GM18870 (cell line): Measurements from ENCODE around the gene DDX10.
"Not testable (repeated sequence)": the region's sequence is repeated elsewhere in the genome, so short reads cannot be mapped to it uniquely, and the experiment has no call there.

Experiments
- ATAC-seq: cut with Tn5 transposase; IDR thresholded peaks from one replicate; pipeline ENCODE4 v1.9.1; 2021; ENCODE audit warnings: moderate library complexity; ENCODE audit not compliant: unreplicated experiment

DDX10 gene

DNA sequence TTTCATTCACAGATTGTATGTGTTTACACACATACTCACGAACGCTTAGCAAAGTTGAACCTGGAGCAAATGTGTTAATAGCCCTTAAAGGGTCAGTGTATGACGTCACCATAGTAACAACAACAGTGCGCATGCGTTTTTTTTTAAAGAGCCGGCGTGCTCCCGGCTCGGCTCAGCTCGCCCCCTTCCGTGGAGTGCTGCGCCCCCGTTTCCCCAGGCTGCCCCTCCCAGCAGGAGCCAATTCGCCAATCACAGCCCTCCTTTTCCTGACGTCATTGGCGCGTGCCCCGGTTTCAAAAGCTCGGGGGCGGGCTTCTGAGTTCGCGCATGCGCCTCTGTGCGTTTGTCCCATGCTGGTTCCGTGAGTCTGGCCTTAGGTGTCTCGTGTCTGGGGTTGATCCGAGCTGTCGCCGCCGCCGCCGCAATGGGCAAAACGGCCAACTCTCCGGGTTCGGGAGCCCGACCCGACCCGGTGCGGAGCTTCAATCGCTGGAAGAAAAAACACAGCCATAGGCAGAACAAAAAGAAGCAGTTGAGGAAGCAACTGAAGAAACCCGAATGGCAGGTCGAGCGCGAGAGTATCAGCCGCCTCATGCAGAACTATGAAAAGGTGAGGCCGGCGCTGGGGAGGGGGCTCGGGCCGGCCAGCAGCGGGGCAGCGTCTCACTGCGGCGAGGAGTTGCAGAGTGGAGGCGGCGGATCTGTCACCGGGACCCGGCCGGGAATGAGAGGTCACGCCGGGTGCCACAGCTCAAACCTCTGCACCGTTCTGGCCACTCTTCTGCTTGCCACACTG is at the start of gene DDX10:
DDX10 (plus strand) TSS at position 340 of the 796 bp plus-strand sequence; CDS start at position 425, 85 bp downstream.
- ATAC-seq: peak; percentile 66

DNA sequence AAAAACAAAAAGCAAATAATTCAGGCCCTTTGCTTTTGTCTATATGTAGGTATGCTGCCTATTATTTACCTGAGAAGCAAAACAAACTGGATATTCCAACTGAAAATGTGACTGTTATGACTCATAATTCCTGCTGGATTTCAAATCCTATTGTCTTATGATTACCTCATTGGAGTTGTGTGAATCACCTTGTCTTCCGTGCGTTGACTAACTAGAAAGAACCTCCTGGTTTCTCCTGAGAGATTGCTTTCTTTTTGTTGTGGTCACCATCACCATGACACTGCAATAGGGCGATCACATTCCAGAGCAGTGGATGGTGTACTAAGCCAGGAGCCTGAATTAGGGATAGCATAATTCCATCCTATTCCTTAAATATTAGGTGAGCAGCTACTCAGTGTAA is 48.3 kb upstream of the DDX10 start:
- ATAC-seq: no peak

DNA sequence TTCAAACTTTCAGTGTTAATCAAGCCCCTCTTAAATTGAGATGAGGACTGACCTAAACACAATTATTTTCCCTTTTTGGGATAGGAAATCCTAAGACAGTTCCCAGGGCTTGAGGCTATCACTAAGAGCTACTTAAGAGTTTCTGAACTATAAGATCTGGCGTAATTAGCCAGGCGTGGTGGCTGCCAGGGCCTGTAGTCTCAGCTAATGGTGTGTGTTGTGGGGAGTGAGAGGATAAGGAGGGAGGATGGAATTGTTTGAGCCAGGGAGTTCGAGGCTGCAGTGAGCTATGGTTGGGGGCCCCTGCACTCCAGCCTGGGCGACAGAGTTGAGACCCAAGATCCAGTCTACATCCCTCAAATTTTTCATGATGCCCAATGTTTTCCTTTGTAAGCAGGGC is 47.8 kb upstream of the DDX10 start:
- no peak for ATAC-seq

DNA sequence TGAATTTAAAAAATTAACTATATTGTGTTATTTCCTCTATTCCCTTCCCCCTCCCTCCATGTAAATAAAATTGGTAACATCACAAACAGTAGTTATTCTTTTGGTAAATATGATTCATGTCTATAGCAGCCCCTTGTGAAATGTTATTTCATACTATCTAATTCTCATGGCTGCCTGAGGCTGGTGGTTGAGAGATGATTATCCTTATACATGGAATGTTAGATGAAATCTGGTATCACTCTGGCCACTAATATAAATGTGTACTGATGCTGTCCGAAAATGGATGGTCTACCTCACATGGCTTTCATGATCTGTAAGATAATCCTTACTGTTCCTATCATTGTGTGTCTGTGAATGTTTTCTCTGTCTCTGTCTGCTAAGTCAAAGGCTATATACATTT is 46.3 kb upstream of the DDX10 start:
- ATAC-seq: no peak

DNA sequence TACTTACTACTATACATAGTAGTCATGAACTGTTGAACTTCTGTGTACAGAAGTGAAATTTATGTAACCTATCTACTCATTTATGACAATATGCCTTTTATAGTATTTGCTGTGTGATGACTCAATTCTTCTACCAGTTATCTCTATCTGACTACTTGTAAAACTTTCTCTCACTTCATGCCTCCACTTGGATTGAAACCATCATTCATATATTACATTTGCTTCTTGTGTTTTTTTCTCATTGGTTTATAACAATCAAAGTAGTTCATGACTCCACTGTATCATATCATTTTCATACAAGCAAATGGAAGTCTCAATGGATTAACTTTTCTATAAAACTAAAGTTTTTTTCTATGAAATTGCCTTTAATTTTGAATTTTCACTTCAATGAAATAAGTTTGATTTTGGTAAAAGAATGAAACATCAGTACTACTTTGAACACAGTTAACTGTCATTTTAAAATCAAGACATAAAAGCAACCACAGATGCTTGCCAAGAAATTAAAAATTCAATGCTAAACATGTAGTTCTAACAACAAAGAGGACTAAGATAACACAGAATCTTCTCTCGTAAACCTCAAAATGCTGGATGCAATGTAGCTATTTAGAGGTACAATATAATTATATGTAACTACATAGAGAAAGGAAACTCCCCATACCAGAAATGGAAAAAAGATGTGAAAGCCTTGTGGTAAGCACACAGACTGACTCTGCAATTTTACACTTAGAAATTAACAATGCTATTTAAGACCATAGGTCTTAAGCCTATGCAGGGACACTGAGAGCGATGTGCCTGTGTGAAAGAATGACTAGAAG is 43.7 kb upstream of the DDX10 start:
- ATAC-seq: peak; percentile 93

DNA sequence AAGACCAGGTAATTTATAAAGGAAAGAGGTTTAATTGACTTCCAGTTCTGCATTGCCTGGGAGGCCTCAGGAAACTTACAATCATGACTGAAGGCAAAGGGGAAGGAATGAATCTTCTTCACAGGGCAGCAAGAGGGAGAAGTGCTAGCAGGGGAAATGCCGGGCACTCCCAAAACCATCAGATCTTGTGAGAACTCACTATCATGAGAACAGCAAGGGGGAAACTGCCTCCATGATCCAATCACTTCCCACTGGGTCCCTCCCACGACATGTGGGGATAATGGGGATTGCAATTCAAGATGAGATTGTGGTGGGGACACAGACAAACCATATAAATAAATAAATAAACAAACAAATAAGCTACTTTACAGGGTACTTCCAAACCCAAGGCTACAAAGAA is 42.5 kb upstream of the DDX10 start:
- no peak for ATAC-seq

DNA sequence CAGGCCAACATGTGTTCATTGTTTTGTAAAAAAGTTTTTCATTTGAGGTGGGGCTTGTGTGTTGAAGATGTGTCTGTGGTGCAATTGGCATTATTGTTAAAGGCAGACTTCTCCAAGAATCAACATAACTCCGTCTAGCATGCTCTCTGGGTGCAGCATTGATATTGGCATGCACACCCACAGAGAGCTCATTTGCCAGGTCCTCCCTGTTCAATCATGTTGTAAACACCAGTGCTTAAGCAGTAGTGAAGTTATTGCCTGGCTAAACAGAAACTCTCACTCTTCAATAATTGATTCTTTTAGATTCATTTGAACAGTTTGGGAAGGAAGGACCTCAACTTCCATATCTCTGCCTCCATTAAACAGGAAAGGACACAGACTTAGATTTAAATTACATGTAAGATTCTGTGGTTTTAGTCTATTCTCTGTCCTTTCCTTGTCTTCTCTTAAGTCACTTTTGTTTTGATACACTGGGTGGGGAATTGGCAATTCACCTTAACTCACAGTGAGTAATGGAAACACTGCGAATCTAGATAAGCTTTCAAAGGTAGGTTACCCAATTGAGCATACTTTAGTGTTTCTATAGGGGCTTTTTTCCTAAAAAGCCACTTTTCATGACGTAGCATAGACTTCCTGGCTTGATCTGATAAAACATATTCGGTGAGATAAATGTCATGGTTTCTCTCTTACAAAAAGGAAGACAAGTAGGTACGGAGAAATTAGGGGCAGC is 40.5 kb upstream of the DDX10 start:
- ATAC-seq: no peak

DNA sequence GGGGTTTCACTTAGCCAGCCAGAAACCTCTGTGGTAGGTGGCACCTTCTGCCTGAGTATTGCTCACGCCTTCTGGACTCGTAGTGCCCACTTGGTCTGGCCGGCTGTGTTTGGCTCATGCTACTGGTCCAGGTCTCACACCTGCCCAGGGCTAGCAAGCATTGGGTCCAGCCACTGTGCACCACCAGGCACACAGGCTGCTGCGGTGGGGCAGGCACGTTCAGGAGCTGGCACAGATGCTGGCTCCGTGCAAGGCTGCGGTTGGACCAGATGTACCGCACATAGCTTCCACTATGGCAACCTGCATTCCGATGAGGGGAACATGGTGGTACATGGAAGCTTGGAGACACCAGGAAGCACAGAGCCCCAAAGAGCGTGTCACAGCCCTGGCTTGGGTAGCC is 36.5 kb upstream of the DDX10 start:
- no peak for ATAC-seq

DNA sequence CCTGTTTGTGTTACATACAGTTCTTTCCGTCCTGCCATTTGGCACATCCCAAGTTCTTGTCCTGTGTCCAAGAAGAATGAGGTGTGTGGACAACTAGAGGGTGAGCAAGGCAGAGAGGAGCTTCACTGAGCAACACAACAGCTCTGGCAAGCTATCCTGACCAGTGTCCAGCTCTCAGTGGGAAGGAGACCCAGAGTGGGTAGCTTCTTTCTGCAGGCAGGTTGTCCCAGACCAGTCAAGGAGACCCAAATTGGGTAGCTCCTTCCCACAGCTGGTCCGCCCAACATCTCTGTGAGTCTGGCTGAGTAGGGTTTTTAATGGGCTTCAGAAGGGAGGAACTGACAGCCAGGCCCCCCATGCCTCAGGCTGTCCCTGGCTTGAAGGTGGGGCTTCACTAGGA is 36.1 kb upstream of the DDX10 start:
- no peak for ATAC-seq

DNA sequence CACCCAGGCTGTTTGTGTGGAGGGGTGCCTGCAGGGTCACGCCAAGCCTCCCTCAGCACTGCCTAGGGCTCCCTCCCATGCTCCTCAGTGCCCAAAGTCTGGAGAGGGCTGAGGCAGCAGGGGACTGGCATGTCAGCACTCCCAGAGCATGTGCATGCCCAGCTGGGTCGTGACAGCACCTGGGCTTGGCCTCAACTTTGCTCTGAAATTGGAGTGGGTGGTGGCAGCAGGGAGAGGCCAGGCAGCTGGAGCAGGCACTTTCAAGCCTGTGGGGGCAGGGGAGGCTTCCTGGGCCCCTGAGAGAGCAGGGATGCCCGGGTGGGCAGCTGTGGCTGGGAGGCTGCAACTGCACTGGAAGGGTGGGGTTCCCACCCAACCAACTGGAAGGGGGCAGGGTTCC is 35.6 kb upstream of the DDX10 start:
- no peak for ATAC-seq

DNA sequence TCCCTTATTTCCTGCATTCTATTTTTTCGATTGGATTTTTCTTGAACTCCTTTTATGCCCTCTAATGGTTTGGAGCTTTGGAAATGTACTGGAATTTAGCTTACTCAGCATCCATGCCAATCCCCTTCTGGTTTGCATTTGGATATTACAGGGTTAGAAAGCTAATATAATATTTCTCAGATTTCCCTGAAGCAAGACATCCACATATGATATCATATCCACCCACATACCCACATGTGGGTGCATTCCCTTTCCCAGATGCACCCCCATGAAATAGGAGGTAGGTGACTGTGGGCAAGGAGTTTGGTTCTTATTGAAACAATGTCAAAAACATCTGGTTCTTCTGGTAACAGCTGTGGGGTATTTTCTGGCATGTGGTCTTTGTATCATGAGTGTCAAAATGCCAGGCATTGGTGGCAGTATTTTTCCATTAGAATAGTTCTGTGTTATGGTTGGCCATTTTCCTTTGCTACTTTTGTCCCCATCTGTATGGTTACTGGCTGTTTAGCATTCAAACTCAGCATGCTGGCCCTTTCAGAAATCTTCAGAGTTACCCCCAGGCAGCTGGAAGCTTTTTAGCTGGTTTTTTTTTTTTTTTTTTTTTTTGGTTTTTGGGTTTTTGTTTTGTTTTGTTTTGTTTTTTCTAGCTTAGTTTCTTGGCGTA is 32.7 kb upstream of the DDX10 start:
- no peak for ATAC-seq

DNA sequence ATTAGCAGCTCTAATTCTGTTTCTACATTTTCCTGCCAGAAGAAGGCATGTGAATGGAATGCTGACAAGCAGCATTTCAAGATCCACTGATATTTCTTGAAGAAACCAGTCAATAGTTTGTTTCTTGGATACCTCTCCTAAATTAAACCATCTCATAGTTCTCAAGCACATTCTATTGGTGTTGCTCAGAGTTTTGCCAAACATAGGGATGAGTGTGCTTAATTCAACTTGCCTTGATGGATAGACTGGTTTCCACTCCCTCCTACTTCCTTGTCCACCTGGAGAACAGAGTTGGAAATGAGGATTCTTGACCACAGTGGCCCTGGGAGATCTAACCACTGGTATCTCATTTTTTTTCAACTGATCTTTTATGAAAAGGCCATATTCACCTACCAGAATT is 29.8 kb upstream of the DDX10 start:
- no peak for ATAC-seq

DNA sequence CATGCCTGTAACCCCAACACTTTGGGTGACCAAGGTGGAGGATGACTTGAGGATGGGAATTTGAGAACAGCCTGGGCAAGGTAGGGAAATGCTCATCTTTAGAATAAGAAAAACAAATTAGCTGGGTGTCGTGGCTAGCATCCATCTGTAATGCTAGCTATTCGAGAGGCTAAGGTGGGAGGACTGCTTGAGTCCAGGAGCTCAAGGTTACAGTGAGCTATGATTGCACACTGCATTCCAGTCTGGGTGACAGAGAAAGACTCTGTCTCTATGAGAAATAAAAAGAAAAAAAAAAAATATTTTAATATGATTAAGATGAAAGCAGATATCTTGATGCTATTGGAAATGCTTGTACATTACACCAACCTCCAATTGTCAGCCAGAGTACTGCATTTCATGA is 28.6 kb upstream of the DDX10 start:
- ATAC-seq: no peak

DNA sequence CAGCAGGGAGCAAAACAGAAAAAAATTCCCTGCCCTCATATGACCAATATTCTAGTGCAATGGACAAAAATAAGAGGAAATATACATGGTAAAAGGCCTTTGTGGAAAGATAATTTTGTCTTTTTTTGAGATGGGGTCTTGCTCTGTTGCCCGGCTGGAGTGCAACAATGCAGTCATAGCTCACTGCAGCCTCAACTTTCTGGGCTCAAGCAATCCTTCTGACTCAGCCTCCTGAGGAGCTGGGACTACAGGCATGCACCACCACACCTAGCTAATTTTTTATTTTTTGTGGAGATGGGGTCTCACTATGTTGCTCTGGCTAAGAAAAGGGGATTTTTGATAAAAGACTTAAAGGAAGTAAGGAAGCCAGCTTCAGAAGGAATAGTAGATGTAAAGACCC is 25.7 kb upstream of the DDX10 start:
- no peak for ATAC-seq

DNA sequence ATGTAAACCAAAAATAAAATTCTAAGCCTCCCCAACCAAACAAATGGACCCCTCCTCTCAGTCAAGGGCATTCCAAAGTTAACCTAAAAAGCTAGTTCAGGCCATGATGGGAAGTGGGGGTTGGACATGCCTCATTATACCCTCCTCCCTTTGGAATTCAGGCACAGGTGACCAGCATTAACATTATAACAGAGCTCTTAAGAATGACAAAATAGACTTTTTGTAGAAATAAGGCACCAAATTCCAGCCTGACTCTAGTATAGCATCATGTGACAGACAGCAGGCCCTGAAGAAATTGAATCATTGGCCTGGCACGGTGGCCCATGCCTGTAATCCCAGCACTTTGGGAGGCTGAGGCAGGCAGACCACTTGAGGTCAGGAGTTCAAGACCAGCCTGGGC is 23.1 kb upstream of the DDX10 start:
- not testable (repeated sequence) for ATAC-seq

DNA sequence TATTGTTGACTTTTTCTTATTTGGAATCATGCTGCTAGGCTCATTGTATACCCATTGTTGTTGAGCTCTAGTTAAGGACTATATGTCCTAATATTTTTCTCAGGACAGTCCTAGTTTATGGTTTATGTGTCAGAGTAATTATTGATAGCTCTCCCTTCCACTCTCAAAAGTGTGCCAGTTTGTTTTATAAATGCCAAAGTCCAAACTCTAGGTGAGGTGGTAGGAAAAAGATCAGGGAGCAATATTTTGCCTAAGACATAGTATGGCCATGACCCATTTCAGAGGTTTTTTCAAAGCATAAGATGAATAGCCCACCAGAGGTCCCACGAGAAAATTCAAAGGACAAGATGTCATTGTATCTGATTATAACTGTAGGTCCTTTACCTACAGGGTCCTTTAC is 20.9 kb upstream of the DDX10 start:
- ATAC-seq: no peak

DNA sequence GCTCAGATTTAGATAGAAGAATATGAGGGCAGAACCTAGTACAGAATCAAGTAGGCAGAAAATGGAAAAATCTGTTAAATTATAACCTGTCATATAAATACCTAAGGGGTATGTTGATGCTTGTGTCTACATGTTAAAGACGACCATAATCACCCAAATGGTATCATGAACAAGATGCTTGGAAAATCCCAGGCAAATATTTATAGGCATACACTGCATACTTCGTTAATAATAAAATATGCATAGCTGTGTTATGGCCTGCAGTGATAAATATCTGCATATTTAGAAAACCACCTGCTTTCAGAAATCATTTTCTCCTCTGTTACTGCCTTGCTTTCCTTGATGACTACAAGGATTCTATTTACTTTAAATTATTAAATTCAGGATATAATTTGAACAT is 18.9 kb upstream of the DDX10 start:
- ATAC-seq: no peak

DNA sequence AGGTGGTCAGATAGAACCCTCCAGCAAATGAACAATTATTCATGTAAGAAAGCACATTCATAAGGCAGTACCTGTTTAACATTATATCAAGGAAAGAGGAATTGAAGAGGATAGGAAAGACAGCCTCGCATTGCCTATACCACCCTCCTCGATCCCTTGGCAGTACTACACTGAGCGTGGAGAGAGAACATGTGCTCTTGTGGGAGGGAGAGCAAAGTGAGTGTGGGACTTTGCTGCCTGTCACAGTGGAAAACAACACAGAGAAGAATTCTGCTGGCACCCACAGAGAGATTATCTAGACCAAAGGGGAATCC is 17.5 kb upstream of the DDX10 start:
- no peak for ATAC-seq

DNA sequence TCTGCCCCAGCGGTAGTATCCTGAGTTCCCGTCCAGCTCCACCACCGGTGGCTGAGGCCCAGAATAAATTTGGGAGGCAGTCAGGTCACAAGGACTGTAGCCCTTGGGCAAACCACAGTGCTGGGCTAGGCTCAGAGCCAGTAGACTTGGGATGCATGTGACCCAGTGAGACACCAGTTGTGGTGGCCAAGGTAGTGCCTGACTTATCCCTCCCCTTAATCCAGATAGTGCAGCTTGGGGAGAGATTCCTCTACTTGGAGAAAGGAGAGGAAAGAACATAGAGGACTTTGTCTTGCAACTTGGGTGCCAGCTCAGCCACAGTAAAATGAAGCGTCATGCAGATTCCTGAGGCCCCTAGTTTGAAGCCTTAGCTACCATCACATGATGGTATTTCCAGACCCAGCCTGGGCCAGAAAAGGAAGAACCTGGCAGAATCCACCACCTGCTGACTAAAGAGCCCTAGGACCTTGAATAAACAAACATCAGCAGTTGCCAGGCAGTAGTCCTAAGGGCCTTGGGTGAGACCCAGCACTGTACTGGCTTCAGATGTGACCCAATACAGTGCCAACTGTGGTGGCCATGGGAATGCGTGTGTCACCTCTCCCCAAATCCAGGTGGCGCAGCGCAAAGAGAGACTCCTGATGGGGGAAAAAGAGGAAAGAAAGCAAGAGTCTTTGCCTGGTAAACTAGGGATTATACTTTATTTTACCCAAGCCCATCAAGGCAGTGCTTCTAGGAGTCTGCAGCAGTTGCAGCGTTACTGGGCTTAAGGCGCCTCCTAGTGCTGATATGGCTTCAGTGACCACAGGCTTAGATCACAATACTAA is 17.0 kb upstream of the DDX10 start:
- peak; percentile 79 for ATAC-seq

DNA sequence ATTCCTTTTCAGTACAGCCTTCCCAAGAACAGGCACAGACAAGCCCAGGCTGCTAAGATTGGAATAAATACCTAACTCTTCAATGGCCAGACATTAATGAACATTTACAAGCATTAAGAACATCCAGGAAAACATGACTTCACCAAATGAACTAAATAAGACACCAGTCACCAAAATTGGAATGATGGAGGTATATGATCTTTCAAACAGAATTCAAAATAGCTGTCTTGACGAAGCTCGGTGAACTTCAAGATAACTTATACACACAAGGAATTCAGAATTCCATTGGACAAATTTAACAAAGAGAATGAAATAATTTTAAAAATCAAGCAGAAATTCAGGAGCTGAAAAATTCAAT is 16.4 kb upstream of the DDX10 start:
- ATAC-seq: no peak

DNA sequence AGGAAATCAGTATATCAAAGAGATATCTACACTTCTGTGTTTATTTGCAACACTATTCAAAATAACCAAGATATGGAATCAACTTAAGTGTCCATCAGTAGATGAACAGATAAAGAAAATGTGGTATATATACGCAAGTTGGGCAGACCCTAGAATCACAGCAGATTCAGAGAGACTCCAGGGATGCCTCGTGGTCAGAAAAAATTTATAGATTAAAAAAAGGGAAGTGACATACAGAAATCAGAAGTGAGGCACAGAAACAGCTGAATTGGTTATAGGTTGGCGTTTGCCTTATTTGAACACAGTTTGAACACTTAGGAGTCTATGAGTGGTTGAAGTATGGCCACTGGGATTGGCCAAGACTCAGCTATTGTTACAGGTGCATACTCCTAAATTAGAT is 10.8 kb upstream of the DDX10 start:
- not testable (repeated sequence) for ATAC-seq
